H1 (cell line): ENCODE data around the gene ESR1. TPM values are rescaled to one million over a fixed set of nuclear protein-coding genes. Genes with fewer than 3 reads are reported as not detected.

Source experiments
- CTCF ChIA-PET: fragments of 300-600 bp; sonication (Branson Sonifier 250); formaldehyde crosslinking; loops from one replicate; lab custom pipeline; 2021; ENCODE audit not compliant: partially characterized antibody; lab: Charles Lee
- POLR2A ChIA-PET: fragments of 300-600 bp; sonication (Branson Sonifier 250); formaldehyde crosslinking; loops from one replicate; lab custom pipeline; 2021; ENCODE audit warnings: inconsistent platforms; ENCODE audit not compliant: partially characterized antibody; lab: Charles Lee
- DNase-seq, 2 experiments: peaks; one replicate each; pipeline versions ENCODE4 v3.0.0 to v3.0.0-alpha.2; 2010 to 2022; ENCODE audit warnings: low spot score in 2 of 2, low read depth in 1 of 2, mixed read lengths in 1 of 2
- FAIRE-seq: peaks from 2 replicates; lab custom pipeline; 2011; peaks lifted over from hg19 to GRCh38; lab: Jason Lieb, UNC
- H2AFZ ChIP-seq: 2 replicates; pipeline ENCODE4 v1.8.1; 2012; ENCODE audit warnings: low read length, inconsistent platforms
- H2AK5ac ChIP-seq: 2 replicates; pipeline ENCODE4 v1.6.1; 2013; ENCODE audit warnings: low read depth, low read length
- H2BK120ac ChIP-seq: replicated peaks from 2 replicates; pipeline ENCODE3; 2013; ENCODE audit warnings: low read depth, low read length, inconsistent platforms
- H2BK12ac ChIP-seq: 2 replicates; pipeline ENCODE4 v1.6.1; 2013; ENCODE audit warnings: low read depth, low read length
- H2BK15ac ChIP-seq: 2 replicates; pipeline ENCODE4 v1.6.1; 2013; ENCODE audit warnings: low read length
- H2BK20ac ChIP-seq: 2 replicates; pipeline ENCODE4 v1.6.1; 2013; ENCODE audit warnings: low read length
- H2BK5ac ChIP-seq: 2 replicates; pipeline ENCODE4 v1.6.1; 2013; ENCODE audit warnings: low read depth, low read length
- H3K14ac ChIP-seq: 2 replicates; pipeline ENCODE4 v1.6.1; 2013; ENCODE audit warnings: inconsistent platforms; ENCODE audit not compliant: insufficient read length
- H3K18ac ChIP-seq: 2 replicates; pipeline ENCODE4 v1.6.1; 2013; ENCODE audit warnings: low read length; ENCODE audit errors: extremely low read depth
- H3K23ac ChIP-seq: 2 replicates; pipeline ENCODE4 v1.6.1; 2013; ENCODE audit warnings: inconsistent platforms; ENCODE audit not compliant: insufficient read length
- H3K23me2 ChIP-seq: 2 replicates; pipeline ENCODE4 v1.6.1; 2013; ENCODE audit warnings: low read depth, low read length
- H3K27ac ChIP-seq: 2 replicates; pipeline ENCODE4 v1.6.1; 2011; ENCODE audit warnings: low read depth, low read length, inconsistent platforms
- H3K27me3 ChIP-seq, 4 experiments: replicated peaks in 1 of 4; 1 replicate in 1 of 4; 2 replicates in 3 of 4; pipeline versions ENCODE4 v1.6.1 to v1.8.1; 2011 to 2013; ENCODE audit warnings: low read length in 3 of 4, mild to moderate bottlenecking in 3 of 4, inconsistent platforms in 2 of 4, mixed read lengths in 2 of 4, moderate library complexity in 1 of 4; ENCODE audit not compliant: control insufficient read depth in 3 of 4, insufficient read depth in 3 of 4; ENCODE audit errors: extremely low read depth in 1 of 4
- H3K36me3 ChIP-seq, 4 experiments: 2 replicates each; pipeline versions ENCODE4 v1.6.1 to v1.8.1; 2011 to 2013; ENCODE audit warnings: mild to moderate bottlenecking in 4 of 4, low read length in 3 of 4, moderate library complexity in 2 of 4, control low read depth in 1 of 4, inconsistent platforms in 1 of 4; ENCODE audit not compliant: insufficient read depth in 4 of 4, control insufficient read depth in 2 of 4
- H3K4ac ChIP-seq: replicated peaks from 2 replicates; pipeline ENCODE3; 2013; ENCODE audit warnings: low read length, low read depth, mixed read lengths, inconsistent platforms; ENCODE audit not compliant: insufficient read length
- H3K4me1 ChIP-seq, 4 experiments: replicated peaks in 1 of 4; 1 replicate in 1 of 4; 2 replicates in 3 of 4; pipeline versions ENCODE4 v1.6.1 to v1.8.1; 2011 to 2013; ENCODE audit warnings: low read length in 3 of 4, inconsistent platforms in 2 of 4, mixed read lengths in 1 of 4; ENCODE audit not compliant: insufficient read depth in 4 of 4, control insufficient read depth in 3 of 4
- H3K4me2 ChIP-seq, 2 experiments: 2 replicates each; pipeline versions ENCODE4 v1.6.1 to v1.8.1; 2011 to 2013; ENCODE audit warnings: low read depth in 2 of 2, low read length in 2 of 2, control low read depth in 1 of 2, inconsistent platforms in 1 of 2, mild to moderate bottlenecking in 1 of 2; ENCODE audit not compliant: insufficient read depth in 1 of 2
- H3K4me3 ChIP-seq, 4 experiments: fragments of 200-600, 300-600 bp in 1 of 4; sonication (generic), shearing (Covaris generic), sonication (Bioruptor Twin) in 1 of 4; 2 replicates each; pipeline versions ENCODE4 v1.5.1 to v1.8.1; 2011 to 2016; ENCODE audit warnings: low read length in 4 of 4, low read depth in 3 of 4, control low read depth in 2 of 4, inconsistent platforms in 2 of 4, mild to moderate bottlenecking in 2 of 4, mixed read lengths in 1 of 4, moderate library complexity in 1 of 4; ENCODE audit not compliant: insufficient read depth in 2 of 4; ENCODE audit errors: extremely low read depth in 1 of 4
- H3K56ac ChIP-seq: replicated peaks from 2 replicates; pipeline ENCODE3; 2013; ENCODE audit warnings: low read depth, mild to moderate bottlenecking, mixed read lengths, low read length, inconsistent platforms; ENCODE audit not compliant: insufficient read length
- H3K79me1 ChIP-seq: 2 replicates; pipeline ENCODE4 v1.6.1; 2013; ENCODE audit warnings: low read depth, low read length, control low read depth
- H3K79me2 ChIP-seq, 2 experiments: 2 replicates each; pipeline versions ENCODE4 v1.6.1 to v1.8.1; 2012 to 2013; ENCODE audit warnings: low read length in 2 of 2, mild to moderate bottlenecking in 2 of 2, inconsistent platforms in 1 of 2; ENCODE audit not compliant: insufficient read depth in 2 of 2, control insufficient read depth in 1 of 2
- H3K9ac ChIP-seq, 4 experiments: replicated peaks in 1 of 4; 1 replicate in 1 of 4; 2 replicates in 3 of 4; pipeline versions ENCODE4 v1.6.1 to v1.8.1; 2011 to 2013; ENCODE audit warnings: low read depth in 3 of 4, low read length in 3 of 4, control low read depth in 2 of 4, mild to moderate bottlenecking in 2 of 4, moderate library complexity in 2 of 4, inconsistent platforms in 1 of 4; ENCODE audit errors: extremely low read depth in 1 of 4
- H3K9me3 ChIP-seq, 2 experiments: 2 replicates each; pipeline versions ENCODE4 v1.6.1 to v1.8.1; 2012 to 2013; ENCODE audit warnings: mild to moderate bottlenecking in 2 of 2, moderate library complexity in 2 of 2, control low read depth in 1 of 2, inconsistent platforms in 1 of 2, low read depth in 1 of 2, low read length in 1 of 2, mixed read lengths in 1 of 2; ENCODE audit not compliant: insufficient read depth in 2 of 2
- H4K20me1 ChIP-seq, 2 experiments: replicated peaks in 1 of 2; 2 replicates each; pipeline versions ENCODE3 to v1.8.1; 2011 to 2013; ENCODE audit warnings: inconsistent platforms in 2 of 2, low read length in 2 of 2, mild to moderate bottlenecking in 1 of 2; ENCODE audit not compliant: insufficient read depth in 2 of 2, control insufficient read depth in 1 of 2
- H4K5ac ChIP-seq: 2 replicates; pipeline ENCODE4 v1.6.1; 2013; ENCODE audit warnings: low read length, low read depth, mixed read lengths, inconsistent platforms; ENCODE audit not compliant: insufficient read length
- H4K8ac ChIP-seq: 2 replicates; pipeline ENCODE4 v1.8.0; 2013; ENCODE audit warnings: mild to moderate bottlenecking, moderate library complexity, low read length, inconsistent platforms; ENCODE audit not compliant: insufficient read depth; ENCODE audit errors: extremely low read depth
- H4K91ac ChIP-seq: replicated peaks from 2 replicates; pipeline ENCODE3; 2013; ENCODE audit warnings: low read length, mixed read lengths, inconsistent platforms; ENCODE audit not compliant: insufficient read length
- BRCA1 ChIP-seq: IDR thresholded peaks from 2 replicates; pipeline ENCODE4 v1.6.1; 2012; ENCODE audit warnings: low read depth, low read length, improper control_type of control experiment
- CBX5 ChIP-seq: fragments of 300-800, 300-1000 bp; sonication (generic); IDR thresholded peaks from 2 replicates; pipeline ENCODE4 v1.7.1; 2016; ENCODE audit warnings: antibody characterized with exemption, low read length, low read depth
- EP300 ChIP-seq, 2 experiments: IDR thresholded peaks; 1 replicate in 1 of 2; 2 replicates in 1 of 2; pipeline ENCODE4 v1.6.1; 2011 to 2012; ENCODE audit warnings: low read depth in 2 of 2, low read length in 2 of 2, mild to moderate bottlenecking in 2 of 2, borderline replicate concordance in 1 of 2, inconsistent platforms in 1 of 2, moderate library complexity in 1 of 2
- JUN ChIP-seq: IDR thresholded peaks from 2 replicates; pipeline ENCODE4 v1.6.1; 2011; ENCODE audit warnings: low read depth, mild to moderate bottlenecking, improper control_type of control experiment, low read length
- KDM5A ChIP-seq: fragments of 200-600 bp; IDR thresholded peaks from 2 replicates; pipeline ENCODE4 v1.7.1; 2012; ENCODE audit warnings: mild to moderate bottlenecking, low read length, inconsistent platforms, mixed read lengths
- MAFK ChIP-seq: IDR thresholded peaks from 2 replicates; pipeline ENCODE4 v1.6.1; 2012; ENCODE audit warnings: low read depth, mild to moderate bottlenecking, improper control_type of control experiment, low read length
- SP2 ChIP-seq: IDR thresholded peaks from 2 replicates; pipeline ENCODE4 v1.6.1; 2012; ENCODE audit warnings: mild to moderate bottlenecking, low read length, inconsistent platforms
- SUZ12 ChIP-seq: fragments of 200-600 bp; sonication (generic); IDR thresholded peaks from 2 replicates; pipeline ENCODE4 v1.6.1; 2012; ENCODE audit warnings: mild to moderate bottlenecking, inconsistent platforms, low read length, moderate library complexity, mixed read lengths
- TAF7 ChIP-seq: optimal IDR thresholded peaks from 2 replicates; pipeline ENCODE3; 2011; ENCODE audit warnings: low read depth, mild to moderate bottlenecking, inconsistent platforms, low read length, moderate library complexity, borderline replicate concordance
- TBP ChIP-seq: IDR thresholded peaks from 2 replicates; pipeline ENCODE4 v1.6.1; 2011; ENCODE audit warnings: low read depth, low read length, improper control_type of control experiment
- USF2 ChIP-seq: IDR thresholded peaks from 2 replicates; pipeline ENCODE4 v1.6.1; 2011; ENCODE audit warnings: low read length, improper control_type of control experiment
- YY1 ChIP-seq: IDR thresholded peaks from 2 replicates; pipeline ENCODE4 v1.6.1; 2011; ENCODE audit warnings: low read depth, mild to moderate bottlenecking, low read length
- WGBS, 2 experiments: shearing (Covaris generic) in 1 of 2; methylation state at CpG; one replicate each; pipeline versions ENCODE4 v1.1.6 to v1.1.7; 2013 to 2015; ENCODE audit warnings: low lambda C conversion rate in 2 of 2, mixed read lengths in 2 of 2, inconsistent platforms in 1 of 2, low coverage in 1 of 2, missing lambda C conversion rate in 1 of 2; ENCODE audit not compliant: insufficient replicate concordance in 2 of 2, insufficient coverage in 1 of 2, insufficient read length in 1 of 2; ENCODE audit errors: extremely low coverage in 1 of 2, missing lambda C conversion rate in 1 of 2; 5-methylcytosine and 5-hydroxymethylcytosine counted together
- polyA plus RNA-seq, 7 experiments: library from polyadenylated mRNA; depleted of rRNA in 3 of 7; stranded (reverse) in 5 of 7; unstranded in 2 of 7; fragments of >200 nt in 5 of 7; fragments of 200-250 nt in 2 of 7; gene quantifications; 1 replicate in 5 of 7; 2 replicates in 1 of 7; 4 replicates in 1 of 7; pipeline versions ENCODE4 v1.2.1 to v1.2.3, GENCODE V29; 2011 to 2013; ENCODE audit warnings: missing spikeins in 2 of 7, mixed read lengths in 2 of 7
- total RNA-seq: library from RNA; stranded (reverse); fragmentation: NEBNext Ultra II Directional; extraction: Animal tissue kit (Norgen Biotek cat#: 25700); gene quantifications from 2 replicates; pipeline ENCODE4 v1.2.1, GENCODE V29; 2021

The ESR1 gene
- total and polyA plus RNA-seq, 2 of the 8 experiments (the other 6 are each of a cell fraction or from before 2014, with no cell fraction given), result 0.03 to 0.17 TPM

GRCh38 chr6:152057832-152058498 is 250.5 kb downstream of the ESR1 start:
- H3K4me1 ChIP-seq, result peaks cover 0 to 3% (median 0%) of the 10 kb centered on the region in 4 experiments; a peak in 1 of 7 replicates
- no peaks in the 10 kb centered on the region for H3K23me2 ChIP-seq
- no peak overlapping the region for H3K23ac ChIP-seq
- no peak overlapping the region for H2AFZ ChIP-seq
- no peak overlapping the region for H3K4ac ChIP-seq
- no peak overlapping the region for H3K27ac ChIP-seq
- no peak overlapping the region for H3K4me2 ChIP-seq
- H3K9me3 ChIP-seq, result no peaks in the 10 kb centered on the region
- H3K79me1 ChIP-seq, result no peaks in the 10 kb centered on the region
- H3K4me3 ChIP-seq, result no peak overlapping the region
- no peaks in the 10 kb centered on the region for H3K36me3 ChIP-seq
- H2BK120ac ChIP-seq, result no peak overlapping the region
- H2BK20ac ChIP-seq, result no peak overlapping the region
- DNase-seq (no peak), FAIRE-seq (no peak)
- H4K20me1 ChIP-seq, result no peaks in the 10 kb centered on the region
- 80% methylated on average over 6 of the region's 6 CpGs; no CpG with 5 or more reads in 1 of the 2 experiments for WGBS, 2 experiments
- H2BK15ac ChIP-seq, result no peak overlapping the region
- H2BK5ac ChIP-seq, result no peak overlapping the region
- no peak overlapping the region for H3K56ac ChIP-seq
- H3K79me2 ChIP-seq, result no peaks in the 10 kb centered on the region
- H3K9ac ChIP-seq, result no peak overlapping the region
- no peak overlapping the region for H4K8ac ChIP-seq
- no peak overlapping the region for H2AK5ac ChIP-seq
- H3K18ac ChIP-seq, result no peak overlapping the region
- ChIA-PET POLR2A (interaction anchor here (0.7 kb wide), 1 partner anchor 261 kb away, joined by 3 read pairs; no protein-coding TSS in a partner anchor), CTCF (interaction anchor here (0.6 to 1.9 kb wide), 2 partner anchors 12 to 293 kb away, joined by 3 to 4 read pairs; no protein-coding TSS in a partner anchor)
- H4K91ac ChIP-seq, result no peak overlapping the region
- H3K27me3 ChIP-seq, result peaks cover 0 to 1% (median 0%) of the 10 kb centered on the region in 4 experiments; a peak in 1 of 7 replicates
- H4K5ac ChIP-seq, result no peak overlapping the region
- no peak overlapping the region for H2BK12ac ChIP-seq
- H3K14ac ChIP-seq, result no peak overlapping the region
- TF ChIP-seq BRCA1 (no peak), MAFK (no peak), TAF7 (no peak), TBP (no peak), EP300 (IDR thresholded peaks at IDR 0.05; ENCODE audit: borderline replicate concordance in 1 of 2, low read depth in 2 of 2, low read length in 2 of 2) (no peak), CBX5 (no peak), SUZ12 (no peak), SP2 (no peak), JUN (no peak), YY1 (no peak), USF2 (no peak), KDM5A (no peak)
